Testis (tissue), 2 donors: Measurements from ENCODE around the gene STAT5B.

ENCODE experiments used
- POLR2A ChIP-seq: fragments of 450-650 bp; IDR thresholded peaks from one replicate; pipeline ENCODE4 v1.6.1; 2017; ENCODE audit warnings: antibody characterized with exemption, mild to moderate bottlenecking, moderate library complexity
- TF ChIP-seq, protein P1 (sequence below), 3 experiments: fragments of 450-650 bp in 2 of 3; fragments of 200-600 bp in 1 of 3; sonication (generic) in 1 of 3; IDR thresholded peaks; one replicate each; pipeline ENCODE4 v1.5.1; 2016 to 2019; ENCODE audit warnings: antibody characterized with exemption in 3 of 3, mild to moderate bottlenecking in 2 of 3, moderate library complexity in 1 of 3

DNA sequence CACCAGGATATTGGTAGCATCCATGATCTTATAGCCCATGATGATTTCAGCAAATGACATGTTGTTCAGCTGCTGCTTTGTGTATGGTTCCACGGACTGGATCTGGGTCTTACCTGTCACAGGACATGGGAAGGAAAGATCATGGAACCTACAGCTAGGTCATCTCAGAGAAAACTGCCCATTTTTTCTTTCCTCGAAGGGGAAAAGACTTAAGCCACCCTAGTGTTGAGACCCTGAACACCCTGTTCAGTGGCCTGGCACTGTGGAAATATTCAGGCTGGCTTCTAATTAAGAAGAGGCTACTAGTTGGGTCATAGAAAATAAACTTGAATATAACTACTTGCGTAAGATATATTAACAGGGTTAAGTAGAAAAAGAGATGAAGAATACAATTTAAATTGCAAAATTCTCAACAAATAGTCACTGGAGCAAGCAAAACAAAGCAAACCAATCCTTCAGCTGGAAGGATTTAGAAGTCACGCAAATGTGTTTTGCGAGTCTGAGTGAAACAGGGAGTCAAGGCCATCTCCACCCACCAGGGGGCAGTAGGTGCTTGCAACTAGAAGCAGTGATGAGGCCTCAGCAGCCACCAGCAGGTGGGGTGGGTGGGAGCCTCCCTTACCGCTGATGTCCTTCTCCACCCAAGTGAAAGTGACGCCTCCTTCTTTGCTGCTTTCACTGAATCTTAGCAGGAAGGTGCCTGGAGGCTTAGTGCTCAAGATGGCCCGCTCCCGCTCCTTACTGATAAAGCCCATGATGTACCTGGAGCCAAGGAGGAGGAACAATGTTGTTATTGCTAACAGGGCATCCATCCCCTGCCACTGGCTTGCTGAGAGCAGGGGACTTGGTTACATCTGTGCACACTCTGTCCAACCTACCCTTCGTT is 46.4 kb upstream of the STAT5B start:
- TF ChIP-seq, protein P1, sequence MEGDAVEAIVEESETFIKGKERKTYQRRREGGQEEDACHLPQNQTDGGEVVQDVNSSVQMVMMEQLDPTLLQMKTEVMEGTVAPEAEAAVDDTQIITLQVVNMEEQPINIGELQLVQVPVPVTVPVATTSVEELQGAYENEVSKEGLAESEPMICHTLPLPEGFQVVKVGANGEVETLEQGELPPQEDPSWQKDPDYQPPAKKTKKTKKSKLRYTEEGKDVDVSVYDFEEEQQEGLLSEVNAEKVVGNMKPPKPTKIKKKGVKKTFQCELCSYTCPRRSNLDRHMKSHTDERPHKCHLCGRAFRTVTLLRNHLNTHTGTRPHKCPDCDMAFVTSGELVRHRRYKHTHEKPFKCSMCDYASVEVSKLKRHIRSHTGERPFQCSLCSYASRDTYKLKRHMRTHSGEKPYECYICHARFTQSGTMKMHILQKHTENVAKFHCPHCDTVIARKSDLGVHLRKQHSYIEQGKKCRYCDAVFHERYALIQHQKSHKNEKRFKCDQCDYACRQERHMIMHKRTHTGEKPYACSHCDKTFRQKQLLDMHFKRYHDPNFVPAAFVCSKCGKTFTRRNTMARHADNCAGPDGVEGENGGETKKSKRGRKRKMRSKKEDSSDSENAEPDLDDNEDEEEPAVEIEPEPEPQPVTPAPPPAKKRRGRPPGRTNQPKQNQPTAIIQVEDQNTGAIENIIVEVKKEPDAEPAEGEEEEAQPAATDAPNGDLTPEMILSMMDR (IDR thresholded peaks at IDR 0.05) = peak; percentile 99
- TF ChIP-seq POLR2A = no peak
